GM19043 (cell line): Measurements from ENCODE around the gene AASDH.

Experiments
- ATAC-seq: cut with Tn5 transposase; IDR thresholded peaks from one replicate; pipeline ENCODE4 v1.9.1; 2021; ENCODE audit warnings: low read depth; ENCODE audit not compliant: unreplicated experiment

AASDH gene

DNA sequence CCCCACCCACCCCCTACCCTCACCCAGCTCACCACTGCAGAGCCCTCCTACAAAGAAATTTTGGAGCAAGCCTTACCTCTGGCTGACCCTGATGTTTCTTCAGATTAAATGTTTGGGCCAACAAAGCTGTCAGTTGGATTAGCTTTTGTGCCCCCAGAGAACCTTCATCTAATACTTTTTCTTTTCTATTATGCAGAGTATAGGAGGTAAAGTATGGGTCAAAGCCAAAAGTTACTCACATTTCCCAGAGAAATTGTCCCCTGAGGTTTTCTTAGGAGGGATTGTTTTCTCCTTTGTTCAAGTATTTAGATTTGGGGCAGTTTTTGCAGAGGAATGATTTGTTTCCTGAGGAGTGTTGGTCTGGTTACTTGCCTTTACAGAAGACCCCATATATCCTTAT lies 69.5 kb downstream of the AASDH start:
- no peak for ATAC-seq

DNA sequence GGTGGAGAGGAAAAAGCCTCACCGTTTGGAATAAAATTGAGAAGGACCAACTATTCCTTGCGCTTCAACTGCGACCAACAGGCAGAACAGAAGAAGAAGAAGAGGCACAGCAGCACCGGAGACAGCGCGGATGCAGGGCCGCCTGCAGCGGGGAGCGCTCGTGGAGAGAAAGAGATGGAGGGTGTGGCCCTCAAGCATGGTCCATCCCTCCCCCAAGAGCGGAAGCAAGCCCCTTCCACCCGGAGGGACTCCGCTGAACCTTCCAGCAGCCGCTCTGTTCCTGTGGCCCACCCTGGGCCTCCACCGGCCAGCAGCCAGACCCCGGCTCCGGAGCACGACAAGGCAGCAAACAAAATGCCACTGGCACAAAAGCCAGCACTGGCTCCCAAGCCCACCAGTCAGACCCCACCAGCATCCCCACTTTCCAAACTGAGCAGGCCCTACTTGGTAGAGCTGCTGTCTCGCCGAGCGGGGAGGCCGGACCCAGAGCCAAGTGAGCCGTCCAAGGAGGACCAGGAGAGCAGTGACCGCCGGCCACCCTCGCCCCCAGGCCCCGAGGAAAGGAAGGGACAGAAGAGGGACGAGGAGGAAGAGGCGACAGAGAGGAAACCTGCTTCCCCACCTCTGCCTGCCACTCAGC lies 71.2 kb downstream of the AASDH start:
- no peak for ATAC-seq

DNA sequence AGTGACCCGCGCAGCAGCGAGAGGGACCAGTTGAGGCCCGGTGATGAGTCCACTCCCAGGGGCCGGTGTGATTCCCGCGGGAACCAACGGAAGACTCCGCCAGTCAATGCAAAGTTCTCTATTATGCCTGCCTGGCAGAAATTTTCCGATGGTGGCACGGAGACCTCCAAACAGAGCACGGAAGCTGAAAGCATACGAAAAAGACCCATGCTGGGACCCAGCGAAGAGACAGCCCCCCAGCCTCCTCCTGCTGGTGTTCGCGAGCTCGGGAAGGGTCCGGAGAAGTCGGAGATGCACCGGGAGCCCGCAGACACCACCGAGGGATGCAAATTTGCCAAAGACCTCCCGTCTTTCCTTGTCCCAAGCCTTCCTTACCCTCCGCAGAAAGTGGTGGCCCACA lies 71.7 kb downstream of the AASDH start:
- ATAC-seq: no peak

DNA sequence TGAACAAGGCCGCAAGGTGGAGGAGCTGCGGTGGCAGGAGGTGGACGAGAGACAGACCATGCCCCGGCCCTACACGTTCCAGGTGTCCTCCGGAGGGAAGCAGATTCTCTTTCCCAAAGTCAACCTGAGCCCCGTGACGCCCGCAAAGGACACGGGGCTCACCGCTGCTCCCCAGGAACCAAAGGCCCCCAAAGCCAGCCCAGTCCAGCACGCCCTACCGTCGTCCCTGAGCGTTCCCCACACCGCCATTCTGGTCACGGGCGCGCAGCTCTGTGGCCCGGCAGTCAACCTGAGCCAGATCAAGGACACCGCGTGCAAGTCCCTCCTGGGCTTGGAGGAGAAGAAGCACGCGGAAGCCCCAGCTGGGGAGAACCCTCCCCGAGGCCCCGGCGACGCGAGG lies 72.2 kb downstream of the AASDH start:
- ATAC-seq: no peak

DNA sequence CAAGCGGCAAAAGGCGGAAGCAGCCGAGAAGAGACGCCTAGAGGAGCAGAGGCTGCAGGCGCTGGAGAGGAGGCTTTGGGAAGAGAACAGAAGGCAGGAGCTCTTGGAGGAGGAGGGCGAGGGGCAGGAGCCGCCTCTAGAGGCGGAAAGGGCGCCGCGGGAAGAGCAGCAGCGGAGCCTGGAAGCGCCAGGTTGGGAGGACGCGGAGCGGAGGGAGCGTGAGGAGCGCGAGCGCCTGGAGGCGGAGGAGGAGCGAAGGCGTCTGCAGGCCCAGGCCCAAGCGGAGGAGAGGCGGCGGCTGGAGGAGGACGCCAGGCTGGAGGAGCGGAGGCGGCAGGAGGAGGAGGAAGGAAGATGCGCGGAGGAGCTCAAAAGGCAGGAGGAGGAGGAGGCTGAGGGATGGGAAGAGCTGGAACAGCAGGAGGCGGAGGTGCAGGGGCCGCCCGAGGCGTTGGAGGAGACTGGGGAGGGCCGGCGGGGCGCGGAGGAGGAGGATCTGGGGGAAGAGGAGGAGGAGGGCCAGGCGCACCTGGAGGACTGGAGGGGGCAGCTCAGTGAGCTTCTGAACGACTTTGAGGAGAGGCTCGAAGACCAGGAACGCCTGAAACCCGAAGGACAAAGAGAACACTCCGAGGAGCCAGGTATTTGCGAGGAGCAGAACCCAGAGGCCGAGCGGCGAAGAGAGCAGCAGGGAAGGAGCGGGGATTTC lies 72.9 kb downstream of the AASDH start:
- ATAC-seq: no peak

DNA sequence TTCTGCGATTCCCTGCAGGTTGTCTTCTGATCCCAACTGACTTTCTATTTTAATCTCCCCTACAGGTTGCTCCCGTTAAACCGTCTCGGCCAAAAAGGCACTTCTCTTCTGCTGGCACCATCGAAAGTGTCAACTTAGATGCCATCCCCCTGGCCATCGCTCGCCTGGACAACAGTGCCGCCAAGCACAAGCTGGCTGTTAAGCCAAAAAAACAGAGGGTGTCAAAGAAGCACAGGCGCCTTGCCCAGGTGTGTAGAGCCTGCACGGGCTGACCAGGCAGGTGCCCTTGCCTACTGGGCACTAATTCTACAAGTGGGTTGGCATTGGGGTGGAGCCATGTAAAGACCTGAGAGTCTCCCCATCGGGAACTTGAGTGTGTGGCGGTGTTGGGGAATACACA lies 74.2 kb downstream of the AASDH start:
- ATAC-seq: no peak

DNA sequence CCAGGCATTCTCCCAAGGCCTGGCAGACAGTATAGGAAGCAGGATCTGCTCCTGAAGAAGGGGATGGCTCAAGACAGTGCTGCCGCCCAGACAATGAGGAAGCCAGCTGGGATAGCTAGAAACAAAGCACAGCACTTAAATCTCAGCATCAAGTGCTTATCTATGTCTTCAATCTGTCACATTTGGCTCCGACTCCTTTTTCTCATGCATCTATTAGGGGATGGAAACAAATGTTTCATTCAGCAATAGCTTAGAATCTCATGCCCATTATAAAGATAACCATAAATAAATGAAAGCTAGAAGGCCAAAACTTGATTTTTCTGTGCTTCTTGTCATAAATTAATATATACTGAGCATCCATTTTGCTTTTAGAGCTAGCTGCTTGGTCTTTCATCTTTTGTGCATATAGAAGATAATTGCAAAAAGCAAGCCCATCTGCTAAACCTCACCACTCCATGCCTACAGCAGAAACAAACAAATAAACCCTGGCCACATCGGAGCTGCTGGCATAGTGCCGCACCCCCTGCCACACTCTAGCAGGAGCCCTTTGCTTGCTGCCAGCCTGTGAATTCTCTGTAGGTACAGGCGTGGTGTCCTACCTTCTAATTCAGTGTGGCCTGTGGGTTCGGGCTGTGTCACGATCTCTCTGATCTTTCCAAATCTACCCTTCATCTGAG lies 75.9 kb downstream of the AASDH start:
- ATAC-seq: no peak

DNA sequence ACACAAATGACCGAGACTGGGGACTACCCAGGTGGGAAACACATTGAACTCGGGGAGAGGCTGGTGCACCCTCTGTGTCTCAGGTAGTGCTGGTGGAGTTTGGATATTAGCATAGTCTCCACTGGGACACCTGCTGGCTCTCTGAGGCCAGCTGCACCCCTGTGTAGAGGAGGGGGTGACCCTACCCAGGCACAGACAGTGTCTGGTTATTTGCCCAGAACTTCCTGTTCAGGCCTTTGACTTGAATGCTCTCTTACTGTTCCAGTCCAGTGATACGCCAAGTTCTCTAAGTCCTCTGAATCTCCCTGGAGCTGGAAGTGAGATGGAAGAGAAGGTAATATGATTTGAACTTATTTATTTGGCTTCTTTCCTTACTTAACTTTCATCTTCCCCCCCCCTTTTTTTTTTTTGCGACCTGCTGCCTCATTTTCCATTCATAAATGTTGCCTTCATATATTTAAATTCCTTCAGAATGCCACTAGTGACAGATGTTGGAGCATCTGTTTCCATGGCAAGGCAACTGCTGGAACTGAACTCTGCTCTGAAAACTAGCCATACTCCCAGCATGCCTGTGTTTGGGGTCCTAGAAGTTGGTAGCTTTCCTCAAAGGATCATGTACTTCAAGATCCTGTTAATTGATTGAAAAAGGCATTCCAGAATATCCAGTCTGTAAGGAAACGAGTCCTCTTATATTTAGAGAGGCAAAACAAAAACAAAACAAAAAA lies 76.7 kb downstream of the AASDH start:
- ATAC-seq: no peak

DNA sequence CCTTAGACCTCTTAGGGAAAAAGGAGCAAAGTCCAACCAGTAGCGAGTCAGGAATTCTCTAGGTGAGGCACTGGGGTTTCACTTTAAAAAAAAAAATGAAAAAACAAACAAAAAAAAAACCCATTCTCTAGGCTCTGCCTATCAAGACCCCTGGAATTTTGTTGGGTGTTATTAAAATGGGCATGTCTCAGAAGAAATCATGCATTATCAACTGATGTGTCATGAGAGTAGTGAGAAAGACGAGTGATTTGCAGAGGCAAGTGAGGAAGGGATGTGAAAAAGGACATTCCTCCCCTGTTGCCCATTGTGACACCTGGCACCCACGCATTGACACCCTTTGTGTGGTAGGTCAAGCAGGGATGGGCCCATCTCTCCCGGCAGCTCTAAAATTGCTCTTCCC lies 78.9 kb downstream of the AASDH start:
- no peak for ATAC-seq

DNA sequence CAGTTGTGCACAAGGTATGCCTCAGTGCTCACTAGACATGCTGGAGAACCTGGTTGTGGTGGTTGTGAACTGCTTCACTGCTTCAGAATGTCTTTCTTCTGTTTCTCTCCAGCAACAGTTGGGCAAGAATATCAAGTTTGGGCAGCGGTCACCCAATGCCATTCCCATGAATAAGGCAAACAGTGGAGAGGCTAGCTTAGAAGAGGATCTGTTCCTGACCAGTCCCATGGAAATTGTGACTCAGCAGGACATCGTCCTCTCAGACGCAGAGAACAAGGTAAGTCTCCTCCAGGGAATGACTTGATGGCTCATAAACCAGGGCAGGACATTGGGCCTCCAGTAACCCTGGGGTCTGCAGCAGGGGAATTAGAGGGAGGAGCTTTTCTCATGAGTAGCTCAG lies 79.9 kb downstream of the AASDH start:
- no peak for ATAC-seq

DNA sequence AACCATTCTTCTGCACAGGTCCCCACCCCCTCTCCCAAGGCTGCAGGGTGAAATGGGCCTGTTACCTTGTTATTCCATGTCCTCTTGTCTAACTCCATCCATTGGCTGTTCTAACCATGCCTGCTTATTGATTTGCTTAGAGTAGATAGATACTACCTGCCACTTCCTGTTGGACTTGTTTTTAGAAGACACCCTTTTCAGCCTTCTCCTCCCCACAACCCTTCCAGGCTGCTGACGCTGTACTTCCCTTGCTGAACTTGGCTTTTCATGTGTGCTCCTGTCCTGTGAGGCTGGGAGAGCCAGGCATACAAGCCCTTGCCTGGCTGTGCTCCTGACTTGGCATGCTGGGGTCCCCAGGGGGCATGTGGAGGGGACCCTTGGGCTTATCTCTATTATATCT lies 81.9 kb downstream of the AASDH start:
- no peak for ATAC-seq

DNA sequence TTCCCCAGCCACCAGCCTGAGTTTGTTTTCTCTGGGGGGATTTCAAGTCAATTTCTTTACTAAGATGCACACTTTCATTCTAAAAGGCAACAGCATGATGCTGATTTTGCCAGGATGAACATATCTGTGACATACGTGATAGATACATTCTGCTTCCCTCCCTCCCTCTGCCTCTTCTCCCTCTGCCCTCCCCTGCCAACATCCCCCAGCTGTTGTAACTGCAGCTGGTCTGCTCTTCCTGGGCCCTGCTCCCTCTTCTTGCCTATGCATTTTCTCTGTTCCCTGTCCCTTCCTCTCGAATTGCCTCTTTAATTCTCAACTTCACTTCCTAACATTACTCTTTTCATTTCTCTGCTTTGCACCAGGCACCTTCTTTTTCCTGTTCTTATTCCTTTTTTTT lies 83.4 kb downstream of the AASDH start:
- no peak for ATAC-seq

DNA sequence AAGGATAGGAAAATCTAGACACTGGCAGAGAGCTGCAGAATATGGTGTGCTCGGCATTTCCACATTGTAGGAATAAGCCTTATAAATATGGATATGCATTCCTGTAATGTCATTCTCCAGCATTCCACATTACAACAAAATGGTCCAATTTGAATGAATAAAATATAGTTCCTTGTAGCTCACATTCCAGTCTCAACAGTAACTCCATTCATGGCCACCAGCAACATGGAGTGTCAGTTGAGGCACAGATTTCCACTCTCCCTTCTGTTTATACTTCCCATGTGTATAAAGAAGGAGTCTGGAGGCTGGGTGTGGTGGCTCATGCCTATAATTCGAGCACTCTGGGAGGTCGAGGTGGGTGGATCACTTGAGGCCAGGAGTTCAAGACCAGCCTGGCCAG lies 84.5 kb downstream of the AASDH start:
- ATAC-seq: no peak

DNA sequence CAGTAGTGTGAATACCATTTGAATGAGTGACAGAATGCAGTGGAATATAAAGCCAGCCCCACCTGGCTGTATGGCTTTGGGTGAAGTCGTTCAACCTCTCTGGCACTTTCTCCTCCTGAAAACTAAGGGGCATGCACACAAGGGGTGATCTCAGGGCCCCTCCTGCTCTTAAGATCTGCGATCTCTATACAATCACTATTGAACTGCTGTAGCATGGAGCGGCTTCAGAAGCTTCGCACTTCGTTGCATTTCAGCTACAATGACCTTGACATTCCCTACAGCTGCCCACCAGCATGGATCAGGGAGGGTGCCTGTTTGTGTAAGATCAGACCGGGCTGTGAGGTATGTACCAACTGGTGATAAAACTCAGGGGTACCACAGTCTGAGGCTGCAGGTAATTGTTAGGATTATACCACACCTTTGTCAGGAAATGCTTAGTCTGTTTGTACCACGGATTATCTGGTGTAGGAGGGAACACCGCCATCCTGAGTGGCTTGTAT lies 85.2 kb downstream of the AASDH start:
- no peak for ATAC-seq

DNA sequence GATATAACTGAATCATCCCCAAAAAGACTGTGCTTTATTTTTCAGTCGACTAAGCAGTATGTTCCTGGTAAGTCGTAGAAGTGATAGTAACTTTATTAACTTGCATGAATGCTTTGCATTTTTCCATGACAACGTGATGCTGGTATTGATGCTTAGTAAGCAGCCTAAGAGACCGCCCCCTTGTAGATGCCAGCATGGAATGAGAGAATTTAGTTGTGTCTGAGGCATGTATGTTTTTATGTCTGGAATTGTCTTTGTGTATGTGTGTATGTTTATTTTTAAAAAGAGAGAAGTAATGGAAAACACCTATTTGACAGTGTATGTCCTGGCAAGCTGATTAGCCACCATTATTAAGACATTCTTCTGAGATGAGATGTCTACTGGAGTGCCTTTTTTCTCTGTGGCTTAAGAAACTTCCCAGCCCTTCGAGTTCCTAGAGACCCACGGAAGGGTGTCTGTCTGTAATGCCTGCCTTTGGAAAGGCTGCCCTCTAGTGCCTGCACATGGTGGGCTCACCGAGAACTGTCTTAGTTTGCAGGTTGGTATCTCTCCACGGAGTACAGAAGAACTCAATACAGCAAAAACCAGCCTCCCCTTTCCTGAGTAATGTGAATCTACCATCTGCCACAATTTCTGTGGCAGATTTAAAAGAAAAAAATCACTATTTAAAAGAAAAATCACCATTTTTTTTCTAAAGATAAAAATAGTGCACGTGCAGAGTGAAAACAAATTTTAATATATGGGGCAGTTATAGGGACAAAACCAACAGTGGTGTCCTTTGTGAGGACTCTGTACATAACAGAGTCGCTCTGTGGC lies 85.9 kb downstream of the AASDH start:
- ATAC-seq: peak; percentile 98

DNA sequence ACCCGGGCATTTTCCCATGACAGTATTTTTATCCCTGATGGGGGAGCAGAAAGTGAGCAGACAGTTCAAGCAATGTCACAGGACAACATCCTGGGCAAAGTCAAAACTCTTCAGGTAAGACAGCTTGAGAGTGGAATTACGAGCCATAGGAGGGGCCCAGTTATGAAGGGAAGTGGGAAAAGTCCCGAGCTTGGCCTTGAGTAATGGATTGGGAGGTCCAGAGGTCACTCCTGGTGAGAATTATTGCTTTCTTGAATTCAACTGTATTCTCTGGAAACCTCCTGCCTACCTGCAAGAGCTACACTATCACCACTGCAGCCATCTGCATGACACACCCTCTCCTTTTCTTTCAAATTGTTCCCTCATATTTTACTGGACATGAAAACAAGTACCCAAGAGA lies 89.1 kb downstream of the AASDH start:
- no peak for ATAC-seq

DNA sequence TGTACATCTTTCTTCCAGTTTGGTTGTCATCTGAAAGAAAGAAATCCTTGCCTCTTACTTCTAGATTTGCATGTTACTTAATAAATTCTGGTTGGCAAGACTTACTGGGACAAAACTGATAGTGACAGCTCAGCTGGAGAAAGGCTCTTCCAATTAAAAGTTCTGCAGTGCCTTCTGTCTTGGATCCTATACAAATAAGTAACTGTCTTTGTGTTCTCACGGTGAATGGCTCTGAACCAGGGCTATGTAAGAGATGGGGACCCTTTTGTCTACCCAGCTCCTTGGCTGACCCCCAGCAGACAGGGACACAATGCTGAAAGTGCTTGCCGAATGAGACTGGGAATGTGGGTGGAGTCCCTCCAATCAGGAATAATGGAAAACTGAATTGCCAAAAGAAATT lies 89.5 kb downstream of the AASDH start:
- ATAC-seq: no peak

DNA sequence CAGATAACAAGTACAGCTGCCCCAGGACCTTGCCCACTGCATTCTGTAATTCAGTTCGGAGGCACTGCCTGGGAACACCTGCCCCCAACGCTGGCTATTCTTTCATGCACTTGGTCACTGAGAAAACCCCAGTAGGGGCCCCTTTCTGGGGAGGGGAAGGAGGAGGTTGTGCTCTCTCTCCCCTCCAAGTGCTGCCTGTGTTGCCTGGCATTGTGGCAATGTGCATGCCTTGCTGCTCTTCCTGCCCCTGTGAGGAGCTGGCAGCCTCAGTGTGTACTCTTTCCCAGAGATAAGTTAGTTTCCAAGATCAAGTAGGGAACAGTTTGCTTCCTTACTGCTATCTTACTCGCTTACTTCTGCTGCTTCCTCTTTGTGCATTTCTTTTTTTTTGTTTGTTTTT lies 90.8 kb downstream of the AASDH start:
- no peak for ATAC-seq

DNA sequence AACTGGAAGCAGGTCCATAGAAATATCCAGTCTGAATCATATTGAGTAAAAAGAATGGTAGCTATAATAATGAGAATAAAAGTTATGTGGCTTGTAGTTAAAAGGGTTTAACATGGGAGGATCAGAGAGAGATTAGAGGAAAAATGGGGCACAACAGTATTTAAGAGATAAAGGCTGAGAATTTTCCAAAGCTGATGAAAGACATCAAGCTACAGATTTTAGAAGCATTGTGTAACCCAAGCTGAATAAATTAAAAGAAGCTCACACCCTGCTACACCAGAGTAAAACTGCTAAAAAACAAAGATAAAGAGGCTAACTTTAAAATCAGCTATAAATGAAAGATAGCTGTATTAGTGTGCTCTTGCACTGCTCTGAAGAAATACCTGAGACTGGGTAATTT lies 94.2 kb downstream of the AASDH start:
- no peak for ATAC-seq

DNA sequence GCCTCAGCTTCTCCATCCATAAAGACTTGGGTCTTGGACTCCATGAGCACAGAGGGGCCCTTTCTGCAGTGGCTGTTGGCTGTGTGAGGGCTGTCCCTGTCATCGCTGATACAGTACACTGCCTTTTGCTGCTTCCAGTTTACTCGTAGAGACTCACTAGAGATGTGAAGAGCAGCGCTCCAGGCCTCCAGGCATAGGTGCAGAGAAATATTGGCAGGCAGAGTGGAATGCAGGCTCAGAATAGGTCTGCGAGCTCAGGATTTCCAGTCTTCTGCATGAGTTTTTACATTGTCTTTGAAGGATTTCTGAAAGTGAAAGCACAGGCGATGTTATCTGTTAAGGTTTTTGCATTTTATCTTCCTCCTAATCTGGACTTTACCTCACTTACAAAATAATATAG lies 97.4 kb downstream of the AASDH start:
- no peak for ATAC-seq
